ENCODE results near the gene NOD2.

NOD2 gene

DNA sequence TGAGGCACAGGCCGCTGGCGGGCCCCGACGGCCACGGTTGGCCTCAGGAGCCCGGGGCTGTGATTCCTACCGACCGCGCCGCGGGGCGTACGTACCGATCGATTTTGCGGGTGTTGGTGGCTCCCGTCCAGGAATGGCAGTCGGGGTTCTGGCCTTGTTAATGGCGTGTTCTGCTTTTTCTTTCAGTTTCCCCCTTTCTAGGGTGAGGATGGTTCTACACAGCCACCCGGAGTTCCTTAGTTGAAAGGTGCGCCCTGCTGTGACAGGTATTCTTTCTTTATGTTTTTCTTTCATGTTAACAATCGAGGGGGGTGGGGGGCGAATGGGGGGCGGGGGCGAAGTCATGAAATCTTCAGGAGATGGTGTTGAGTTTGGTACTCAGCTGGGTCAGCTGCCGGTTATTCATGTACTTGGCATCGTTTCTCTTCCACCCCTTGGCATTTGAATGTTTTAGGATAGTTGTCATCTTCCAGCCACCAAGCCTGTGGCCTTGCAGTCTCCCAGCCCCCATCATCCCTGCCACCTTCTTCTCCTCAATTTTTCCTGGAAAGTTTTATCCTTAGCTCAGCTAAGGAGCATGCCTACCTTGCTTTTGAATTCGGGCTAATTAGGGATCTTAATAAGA lies 49.3 kb downstream of the NOD2 start:
- DNase-seq (ENCODE audit: low read depth), result no peak

- no peak for DNase-seq (ENCODE audit: low read depth)
These were observed 50.3 kb downstream of the NOD2 start for GRCh38 chr16:50743581-50744225.

- DNase-seq (ENCODE audit: low read depth), result no peak
These were observed 51.5 kb downstream of the NOD2 start for GRCh38 chr16:50744881-50745280.

DNA sequence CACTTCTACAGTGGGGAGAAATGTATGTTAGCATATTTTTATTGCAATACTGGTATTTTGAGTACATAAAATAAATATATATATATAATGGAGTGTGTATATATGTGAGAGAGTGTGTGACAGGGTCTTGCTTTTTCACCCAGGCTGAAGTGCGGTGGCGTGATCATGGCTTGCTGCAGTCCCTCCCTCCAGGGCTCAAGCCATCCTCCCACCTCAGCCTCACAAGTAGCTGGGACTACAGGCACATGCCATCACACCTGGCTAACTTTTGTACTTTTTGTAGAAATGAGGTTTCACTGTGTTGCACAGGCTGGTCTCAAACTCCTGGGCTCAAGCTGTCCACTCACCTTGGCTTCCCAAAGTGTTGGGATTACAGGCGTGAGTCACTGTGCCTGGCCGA lies 52.5 kb downstream of the NOD2 start:
- no peak for DNase-seq (ENCODE audit: low read depth)

GRCh38 chr16:50747207-50747956 lies 54.0 kb downstream of the NOD2 start:
- no peak for DNase-seq (ENCODE audit: low read depth)

- DNase-seq (ENCODE audit: low read depth), result no peak
These were observed 58.1 kb downstream of the NOD2 start for GRCh38 chr16:50751528-50751927.

- no peak for DNase-seq (ENCODE audit: low read depth)
These were observed 59.2 kb downstream of the NOD2 start for GRCh38 chr16:50752471-50753235.

DNA sequence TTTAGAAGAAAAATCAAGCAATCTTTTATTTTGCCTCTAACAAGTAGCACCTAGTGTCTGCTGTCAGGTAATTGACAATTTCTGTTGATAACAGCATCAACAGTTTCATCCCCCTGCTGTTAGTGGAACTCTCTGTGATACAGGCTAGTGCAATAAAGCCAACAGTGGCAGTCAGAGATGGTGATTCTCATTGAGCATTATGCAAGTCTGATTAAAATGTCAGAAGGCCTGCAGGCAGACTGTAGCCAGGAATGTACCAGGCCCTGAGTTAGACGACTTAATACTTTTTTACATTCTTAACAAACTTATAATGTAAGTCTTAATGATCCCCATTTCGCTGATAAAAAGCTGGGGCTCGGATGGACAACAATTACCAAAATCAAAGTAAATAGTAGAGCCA lies 63.1 kb downstream of the NOD2 start:
- DNase-seq (ENCODE audit: low read depth), result no peak

GRCh38 chr16:50761267-50761666 lies 67.9 kb downstream of the NOD2 start:
- DNase-seq (ENCODE audit: low read depth), result no peak

DNA sequence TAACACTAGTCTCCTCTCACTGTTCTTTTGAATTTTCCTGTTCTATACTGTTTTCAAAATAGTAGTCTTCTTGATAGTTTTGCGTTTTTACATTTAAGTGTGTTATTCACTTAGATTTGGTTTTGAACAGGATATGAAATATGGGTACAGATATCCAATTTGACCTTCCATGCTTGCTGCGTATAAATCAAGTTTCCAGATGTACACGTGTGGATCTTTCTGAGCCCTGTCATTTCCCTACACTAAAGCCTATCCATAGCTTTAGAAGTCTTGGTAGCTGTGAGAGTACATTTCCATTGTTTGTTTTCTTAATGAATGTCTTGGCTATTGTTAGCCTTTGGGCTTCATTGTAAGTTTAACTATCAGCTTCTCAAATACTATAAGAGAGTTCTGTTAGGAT lies 68.8 kb downstream of the NOD2 start:
- no peak for DNase-seq (ENCODE audit: low read depth)

GRCh38 chr16:50763211-50763610 lies 69.8 kb downstream of the NOD2 start:
- DNase-seq (ENCODE audit: low read depth), result no peak

DNA sequence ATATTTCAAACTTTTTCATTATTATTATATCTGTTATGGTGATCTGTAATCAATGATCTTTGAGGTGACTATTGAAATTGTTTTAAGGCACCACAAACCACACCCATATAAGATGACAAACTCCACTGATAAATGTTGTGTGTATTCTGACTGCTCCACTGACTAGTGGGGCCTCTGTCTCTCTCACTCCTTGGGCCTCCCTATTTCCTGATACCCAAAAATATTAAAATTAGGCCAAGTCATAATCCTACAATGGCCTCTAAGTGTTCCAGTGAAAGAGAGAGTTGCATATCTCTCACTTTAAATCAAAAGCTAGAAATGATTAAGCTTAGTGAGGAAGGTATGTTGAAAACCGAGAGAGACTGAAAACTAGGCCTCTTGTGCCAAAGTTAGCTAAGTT lies 71.9 kb downstream of the NOD2 start:
- DNase-seq (ENCODE audit: low read depth), result no peak

- no peak for DNase-seq (ENCODE audit: low read depth)
These were observed 72.5 kb downstream of the NOD2 start for GRCh38 chr16:50765861-50766260.

DNA sequence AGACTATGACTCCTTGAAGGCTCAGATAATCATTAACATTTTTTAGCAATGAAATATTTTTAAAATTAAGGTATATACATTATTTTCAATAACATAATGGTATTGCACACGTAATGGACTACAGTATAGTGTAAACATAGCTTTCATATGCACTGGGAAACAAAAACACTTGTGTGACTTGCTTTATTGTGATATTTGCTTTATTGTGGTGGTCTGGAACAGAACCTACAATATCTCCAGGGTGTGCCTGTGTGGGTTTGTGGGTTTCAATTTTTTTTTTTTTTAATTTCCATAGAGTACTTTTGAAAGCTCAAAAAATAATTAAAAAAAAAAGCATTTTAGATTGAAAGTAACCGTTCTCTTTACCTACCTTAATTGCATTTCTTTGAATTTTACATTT lies 73.8 kb downstream of the NOD2 start:
- no peak for DNase-seq (ENCODE audit: low read depth)

DNA sequence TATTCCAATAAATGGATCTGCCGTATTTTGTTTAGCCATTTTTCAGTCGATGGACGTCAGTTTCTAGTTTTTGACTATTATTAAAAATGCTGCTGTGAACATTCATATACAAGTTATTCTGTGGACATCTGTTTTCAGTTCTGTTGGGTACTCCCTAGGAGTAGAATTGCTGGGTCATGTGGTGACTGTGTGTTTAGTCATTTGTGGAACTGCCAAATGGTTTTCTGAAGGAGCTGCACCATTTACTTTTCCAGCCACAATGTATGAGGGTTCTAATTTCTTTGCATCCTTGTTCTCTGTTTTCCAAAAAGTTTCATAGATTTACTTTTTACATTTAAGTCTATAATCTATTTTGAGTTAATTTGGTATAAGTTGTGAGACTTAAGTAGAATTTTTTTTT lies 78.0 kb downstream of the NOD2 start:
- no peak for DNase-seq (ENCODE audit: low read depth)

GRCh38 chr16:50774405-50774804 lies 81.0 kb downstream of the NOD2 start:
- no peak for DNase-seq (ENCODE audit: low read depth)

GRCh38 chr16:50774960-50775359 lies 81.6 kb downstream of the NOD2 start:
- DNase-seq (ENCODE audit: low read depth), result no peak

- DNase-seq (ENCODE audit: low read depth), result no peak
These were observed 82.6 kb downstream of the NOD2 start for GRCh38 chr16:50776037-50776436.

GRCh38 chr16:50778284-50779163 lies 85.1 kb downstream of the NOD2 start:
- DNase-seq (ENCODE audit: low read depth), result no peak

GRCh38 chr16:50781043-50781442 lies 87.6 kb downstream of the NOD2 start:
- no peak for DNase-seq (ENCODE audit: low read depth)

GRCh38 chr16:50781518-50781917 lies 88.1 kb downstream of the NOD2 start:
- DNase-seq (ENCODE audit: low read depth), result no peak
